K562 (cell line): ENCODE data around the gene MTMR3. TPM values are rescaled to one million over a fixed set of nuclear protein-coding genes. Genes with fewer than 3 reads are reported as not detected.

Source experiments
- ATAC-seq: fragments of 200-7000 bp; cut with Tn5 transposase; 3 replicates; pipeline ENCODE4 v1.9.1; 2020; ENCODE audit warnings: moderate library complexity
- BruUV-seq: library from RNA; stranded (reverse); fragments of 400-500 nt; replicated peaks from 2 replicates; lab custom pipeline; 2021; lab: Mats Ljungman, UMichigan
- CTCF ChIA-PET: fragments of 300-600 bp; formaldehyde crosslinking; extraction: SDS; loops from one replicate; lab custom pipeline; 2021; ENCODE audit warnings: low intra/inter-chr PET ratio; lab: Yijun Ruan, JAX
- POLR2A ChIA-PET: fragments of 300-600, 350-650 bp; sonication (Branson Sonifier 250); formaldehyde crosslinking; extraction: SDS; loops from one replicate; lab custom pipeline; 2021; ENCODE audit warnings: antibody characterized with exemption, inconsistent platforms; lab: Yijun Ruan, JAX
- DNase-seq, 4 experiments: peaks; one replicate each; pipeline versions ENCODE4 v3.0.0 to v3.0.0-alpha.2; 2011 to 2018; ENCODE audit warnings: low spot score in 3 of 4, mixed read lengths in 3 of 4; ENCODE audit errors: extremely low read depth in 1 of 4
- FAIRE-seq: peaks from 2 replicates; lab custom pipeline; 2011; peaks lifted over from hg19 to GRCh38; lab: Jason Lieb, UNC
- H2AFZ ChIP-seq: 2 replicates; pipeline ENCODE4 v1.6.0; 2011; ENCODE audit warnings: low read depth, low read length, control low read depth, inconsistent platforms
- H3K27ac ChIP-seq: fragments of 200-600 bp; 3 replicates; pipeline ENCODE4 v1.8.0; 2011; ENCODE audit warnings: low read depth, mild to moderate bottlenecking, control low read depth, inconsistent platforms, low read length, moderate library complexity, mixed read lengths; ENCODE audit errors: extremely low read depth
- H3K27me3 ChIP-seq, 2 experiments: fragments of 300-600 bp in 1 of 2; 2 replicates in 1 of 2; 3 replicates in 1 of 2; pipeline versions ENCODE4 v1.6.0 to v1.8.0; 2011; ENCODE audit warnings: inconsistent platforms in 2 of 2, low read length in 2 of 2, mild to moderate bottlenecking in 1 of 2, mixed read lengths in 1 of 2, moderate library complexity in 1 of 2; ENCODE audit not compliant: control insufficient read depth in 2 of 2, insufficient read depth in 2 of 2
- H3K36me3 ChIP-seq: fragments of 300-600 bp; 3 replicates; pipeline ENCODE4 v1.8.0; 2011; ENCODE audit warnings: mild to moderate bottlenecking, low read length, inconsistent platforms; ENCODE audit not compliant: control insufficient read depth, insufficient read depth
- H3K4me1 ChIP-seq, 2 experiments: fragments of 200-600 bp in 1 of 2; replicated peaks in 1 of 2; 2 replicates in 1 of 2; 3 replicates in 1 of 2; pipeline versions ENCODE4 v1.5.1 to v1.8.0; 2011; ENCODE audit warnings: inconsistent platforms in 2 of 2, low read length in 2 of 2, mild to moderate bottlenecking in 1 of 2, mixed read lengths in 1 of 2, moderate library complexity in 1 of 2; ENCODE audit not compliant: control insufficient read depth in 2 of 2, insufficient read depth in 2 of 2
- H3K4me2 ChIP-seq: 2 replicates; pipeline ENCODE4 v1.6.1; 2011; ENCODE audit warnings: low read length, control low read depth, inconsistent platforms, mixed read lengths; ENCODE audit not compliant: insufficient read depth
- H3K4me3 ChIP-seq: fragments of 200-600 bp; sonication (generic), shearing (Covaris generic); 2 replicates; pipeline ENCODE4 v1.5.1; 2016; ENCODE audit warnings: control low read depth, inconsistent platforms
- H3K79me2 ChIP-seq: fragments of 200-600 bp; 3 replicates; pipeline ENCODE4 v1.8.0; 2011; ENCODE audit warnings: low read length, inconsistent platforms; ENCODE audit not compliant: control insufficient read depth, insufficient read depth
- H3K9ac ChIP-seq, 2 experiments: 2 replicates each; pipeline versions ENCODE4 v1.6.0 to v1.6.1; 2011; ENCODE audit warnings: low read depth in 2 of 2, low read length in 2 of 2, control low read depth in 1 of 2, inconsistent platforms in 1 of 2, mild to moderate bottlenecking in 1 of 2, mixed read lengths in 1 of 2; ENCODE audit not compliant: insufficient read depth in 1 of 2
- H3K9me1 ChIP-seq: one replicate; pipeline ENCODE4 v1.6.0; 2011; ENCODE audit warnings: inconsistent platforms, mild to moderate bottlenecking, low read length, moderate library complexity; ENCODE audit not compliant: control insufficient read depth, insufficient read depth
- H3K9me3 ChIP-seq: replicated peaks from 2 replicates; pipeline ENCODE4 v1.5.1; 2011; ENCODE audit warnings: low read depth, low read length, inconsistent platforms; ENCODE audit not compliant: control insufficient read depth, insufficient read depth
- H4K20me1 ChIP-seq: replicated peaks from 2 replicates; pipeline ENCODE4 v1.6.1; 2011; ENCODE audit warnings: low read length, inconsistent platforms, mixed read lengths; ENCODE audit not compliant: control insufficient read depth, insufficient read depth
- CHD1 ChIP-seq: fragments of 200-600 bp; sonication (generic); IDR thresholded peaks from one replicate; pipeline ENCODE4 v1.6.1; 2012; ENCODE audit warnings: mild to moderate bottlenecking, moderate library complexity, low read length, inconsistent platforms
- GABPB2 ChIP-seq: fragments of 250-450 bp; sonication (Bioruptor Pico); conservative IDR thresholded peaks from 2 replicates; pipeline ENCODE4 v1.5.1; 2021; ENCODE audit warnings: mild to moderate bottlenecking
- KAT8 ChIP-seq: fragments of 450-650 bp; IDR thresholded peaks from 2 replicates; pipeline ENCODE4 v1.6.1; 2016; ENCODE audit warnings: low read depth, mild to moderate bottlenecking
- POLR2G ChIP-seq: fragments of 200-400 bp; formaldehyde crosslinking; IDR thresholded peaks from 2 replicates; pipeline ENCODE4 v1.6.1; 2017; ENCODE audit warnings: low read depth, mild to moderate bottlenecking, antibody characterized with exemption, low read length, moderate library complexity
- SMARCC2 ChIP-seq: fragments of 450-650 bp; IDR thresholded peaks from 2 replicates; pipeline ENCODE4 v1.6.1; 2017; ENCODE audit warnings: antibody characterized with exemption, moderate library complexity, mild to moderate bottlenecking, low read depth
- ZBTB7A ChIP-seq: IDR thresholded peaks from 2 replicates; pipeline ENCODE4 v1.6.1; 2011; ENCODE audit warnings: low read depth, mild to moderate bottlenecking, low read length, moderate library complexity, borderline replicate concordance; ENCODE audit not compliant: control insufficient read depth
- WGBS: fragments of 100-300 bp; shearing (Covaris generic); methylation state at CpG from one replicate; pipeline ENCODE4 v1.1.6; 2016; ENCODE audit warnings: low coverage, mixed read lengths; ENCODE audit not compliant: insufficient coverage; ENCODE audit errors: missing lambda C conversion rate; 5-methylcytosine and 5-hydroxymethylcytosine counted together
- in situ Hi-C: fragments of 300-500 bp; cut with MboI; formaldehyde crosslinking; loops from 4 replicates; pipeline ENCODE4 v1.15.0; 2018; ENCODE audit warnings: inconsistent platforms, mixed read lengths
- intact Hi-C: fragments of 100-400 bp; cut with micrococcal nuclease; formaldehyde crosslinking; loops from 2 replicates; pipeline ENCODE4 v1.14.2; 2022
- polyA plus RNA-seq, 8 experiments: library from polyadenylated mRNA; depleted of rRNA in 4 of 8; stranded (reverse) in 5 of 8; unstranded in 3 of 8; fragments of >200 nt; fragmentation: Nextera tagmentation in 2 of 8; fragmentation: Illumina TruSeq in 1 of 8; extraction: Ambion mirVana in 2 of 8; extraction: Trizol in 1 of 8; gene quantifications; 2 replicates each; pipeline versions ENCODE4 v1.2.1 to v1.2.3, GENCODE V29; 2011 to 2014; ENCODE audit warnings: inconsistent platforms in 1 of 8, missing spikeins in 1 of 8
- total RNA-seq, 7 experiments: library from RNA; depleted of rRNA in 6 of 7; stranded (reverse); fragments of >200 nt in 6 of 7; fragmentation: Illumina TruSeq in 2 of 7; extraction: Trizol in 2 of 7; gene quantifications; 2 replicates each; pipeline versions ENCODE4 v1.2.1 to v1.2.3, GENCODE V29; 2011 to 2021; ENCODE audit warnings: low replicate concordance in 1 of 7

MTMR3 gene
- total and polyA plus RNA-seq, 9 of the 15 experiments (the other 6 are each of a cell fraction or from before 2014, with no cell fraction given), result 1.6 to 13.7 (median 7.9) TPM

DNA sequence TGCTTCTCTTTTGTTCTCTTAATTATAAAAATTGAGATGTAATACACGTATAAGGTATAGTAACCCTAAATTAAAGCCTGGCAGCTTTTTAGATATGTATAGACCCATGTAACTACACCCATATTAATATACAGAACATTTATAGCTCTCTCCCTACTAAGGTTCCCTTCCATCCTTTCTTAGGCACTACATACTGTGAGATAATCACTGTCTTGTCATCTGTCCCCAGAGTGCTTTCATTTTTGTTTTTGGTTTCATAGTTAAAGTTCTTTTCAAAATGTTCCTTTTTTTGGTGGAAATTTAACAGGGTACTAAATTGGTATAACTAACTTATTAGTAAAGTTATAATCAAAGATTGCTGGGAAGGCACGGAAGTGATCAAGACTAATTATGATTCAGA, 49.2 kb downstream of the MTMR3 start:
- no peak overlapping the region for H3K4me3 ChIP-seq
- no peaks in the 10 kb centered on the region; the same call in 1 of the 2 replicates for H4K20me1 ChIP-seq
- H3K79me2 ChIP-seq, result peaks cover 19% of the 10 kb centered on the region
- no TSS peak for BruUV-seq
- H3K27ac ChIP-seq, result no peak overlapping the region
- H2AFZ ChIP-seq, result no peak overlapping the region
- DNase-seq, result no peak
- no peak for FAIRE-seq
- in situ Hi-C loops, result no loop called here
- no peaks in the 10 kb centered on the region for H3K4me1 ChIP-seq
- intact Hi-C loops, result no loop called here
- CTCF ChIA-PET, result no interaction called here
- TF ChIP-seq ZBTB7A (no peak), CHD1 (no peak), SMARCC2 (no peak), GABPB2 (CRISPR knock-in tag) (no peak), KAT8 (no peak)
- TF ChIP-seq, all 486 proteins: peak for 0
- Histone ChIP-seq H3K9me1 (no peaks in the 10 kb centered on the region), H3K27me3 (no peaks in the 10 kb centered on the region), H3K9ac (no peak overlapping the region), H3K4me2 (no peak overlapping the region), H3K36me3 (no peaks in the 10 kb centered on the region), H3K9me3 (no peaks in the 10 kb centered on the region)
- no peak for ATAC-seq
- WGBS, result 39% methylated on average over 2 of the region's 2 CpGs
- POLR2A ChIA-PET, result no interaction called here

DNA sequence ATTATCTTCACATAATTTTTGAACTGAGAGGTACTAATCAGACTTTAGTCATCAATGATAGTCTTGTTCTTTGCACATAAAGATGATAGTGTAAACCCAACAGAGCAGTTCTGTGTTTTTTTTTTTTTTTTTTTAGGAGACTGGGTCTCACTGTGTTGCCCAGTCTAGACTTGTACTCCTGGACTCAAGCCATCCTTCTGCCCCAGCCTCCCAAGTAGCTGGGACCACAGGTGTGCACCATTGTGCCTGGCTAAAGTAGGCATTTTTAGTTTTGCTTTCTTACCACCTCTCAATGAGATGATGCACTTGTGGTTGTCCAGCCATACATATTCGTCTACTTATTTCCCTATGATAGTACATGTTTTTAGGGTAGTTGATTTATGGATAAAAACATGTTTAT, 50.6 kb downstream of the MTMR3 start:
- Histone ChIP-seq H3K27me3 (no peaks in the 10 kb centered on the region), H3K27ac (no peak overlapping the region), H3K9ac (no peak overlapping the region), H3K4me3 (no peak overlapping the region), H2AFZ (no peak overlapping the region), H4K20me1 (no peaks in the 10 kb centered on the region; the same call in none of the 2 replicates), H3K9me3 (no peaks in the 10 kb centered on the region), H3K9me1 (no peaks in the 10 kb centered on the region), H3K4me2 (no peak overlapping the region), H3K4me1 (peaks cover 0 to 6% of the 10 kb centered on the region in 2 experiments; a peak in 1 of 5 replicates)
- no TSS peak for BruUV-seq
- CTCF ChIA-PET, result no interaction called here
- intact Hi-C loops (no loop called here), in situ Hi-C loops (no loop called here)
- FAIRE-seq, result no peak
- 100% methylated on average over 1 of the region's 1 CpG for WGBS
- POLR2A ChIA-PET, result interaction anchor here (2.0 kb wide), 1 partner anchor 12 kb away, joined by 8 read pairs; no protein-coding TSS in a partner anchor
- no peak for ATAC-seq
- DNase-seq, result no peak
- no peak for TF ChIP-seq POLR2G
- TF ChIP-seq, all 486 proteins: peak for 0
- Histone ChIP-seq H3K36me3 (no peaks in the 10 kb centered on the region), H3K79me2 (peaks cover 10% of the 10 kb centered on the region)
